Measurements from ENCODE around the gene TLR6. TPM values are rescaled to one million over a fixed set of nuclear protein-coding genes. Genes with fewer than 3 reads are reported as not detected.
A peak's percentile ranks its signal among the peaks of the same experiment; 100 is the strongest.

Gene TLR6
- total RNA-seq, 2 experiments from 2014 or later, result 1.5 to 1.8 TPM

DNA sequence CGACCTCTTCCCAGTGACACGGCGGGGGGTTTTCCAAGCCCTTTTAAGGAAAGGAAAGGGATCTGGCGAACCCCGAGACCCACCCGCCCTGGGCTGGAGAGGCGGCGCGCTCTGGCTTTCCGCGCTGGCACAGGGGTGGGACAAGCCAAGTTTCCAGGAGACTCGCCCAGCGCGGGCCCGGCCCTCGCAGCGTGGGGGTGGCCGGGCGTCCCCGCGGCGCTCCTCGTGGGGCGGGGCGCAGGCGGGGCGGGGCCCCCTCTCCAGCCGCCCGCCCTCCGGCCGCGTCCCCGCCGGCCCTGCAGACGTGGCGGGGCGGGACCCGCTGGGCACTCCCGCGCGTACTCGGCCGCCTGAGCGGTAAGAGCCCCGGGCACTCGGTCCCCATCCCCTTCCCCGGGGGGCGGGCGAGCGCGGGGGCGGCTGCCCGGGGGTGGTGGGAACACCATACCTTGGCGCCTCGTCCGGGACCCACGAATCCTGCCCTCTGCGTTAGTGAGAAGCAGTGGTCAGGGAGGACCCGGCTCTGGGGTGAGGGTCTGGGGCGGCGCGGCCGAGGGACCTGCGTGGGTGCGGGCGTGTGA lies 11.0 kb upstream of the TLR6 start, which contains the start of gene FAM114A1:
Gene FAM114A1 (plus strand): TSS at position 329 of the 581 bp plus-strand sequence. CDS start 10,273 bp downstream, outside the sequence.
- Mint-ChIP-seq H3K27me3 (peaks cover 24% of the 10 kb centered on the region), H3K4me3 (peak within 1 kb of the TSS; percentile 46), H3K9me3 (ENCODE audit: low read depth) (no peaks in the 10 kb centered on the region), H3K27ac (no peak within 1 kb of the TSS), H3K36me3 (ENCODE audit: low read depth) (no peaks in the 10 kb centered on the region), H3K4me1 (peaks cover 8% of the 10 kb centered on the region)
- DNase-seq, result peak; percentile 31
- ATAC-seq, result peak; percentile 69
- POLR2A ChIA-PET, result no interaction called here
- CTCF ChIA-PET, result interaction anchor here (1.0 to 3.0 kb wide), 6 partner anchors 12 to 267 kb away, joined by 3 to 15 read pairs (median 4); partner anchors contain the start of gene TLR6
- intact Hi-C loops (cut with DNase I, micrococcal nuclease), result no loop called here

DNA sequence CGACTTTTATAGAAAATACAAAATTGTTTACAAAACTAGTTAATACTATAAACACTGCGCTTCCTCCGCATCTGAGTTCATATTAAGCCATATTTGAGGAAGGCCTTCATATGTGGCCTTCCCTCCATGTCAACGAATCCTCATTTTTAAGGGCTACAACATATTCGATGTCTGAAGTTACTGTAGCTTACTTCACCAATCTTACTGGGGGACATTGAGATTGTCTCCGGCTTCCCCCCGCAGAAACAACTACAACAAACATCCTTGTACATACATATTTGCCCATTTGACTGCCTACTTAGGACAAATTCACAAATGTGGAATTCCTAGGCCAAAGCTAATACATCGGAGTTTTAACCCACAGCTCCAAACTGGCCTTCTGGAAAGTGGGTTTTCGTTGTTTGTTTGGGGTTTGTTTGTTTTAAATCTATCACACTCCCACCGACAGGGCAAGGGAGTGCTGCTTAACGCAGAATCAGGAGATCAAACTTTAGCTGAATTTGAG lies 10.4 kb upstream of the TLR6 start:
- Mint-ChIP-seq H3K27ac (no peak overlapping the region), H3K9me3 (ENCODE audit: low read depth) (no peaks in the 10 kb centered on the region), H3K4me1 (peaks cover 8% of the 10 kb centered on the region), H3K27me3 (peaks cover 24% of the 10 kb centered on the region), H3K36me3 (ENCODE audit: low read depth) (no peaks in the 10 kb centered on the region), H3K4me3 (peak overlapping the region; percentile 46)
- ChIA-PET POLR2A (no interaction called here), CTCF (interaction anchor here (1.0 to 3.0 kb wide), 7 partner anchors 11 to 268 kb away, joined by 3 to 15 read pairs (median 3); partner anchors contain the start of gene TLR6)
- intact Hi-C loops (cut with DNase I, micrococcal nuclease), result no loop called here
- DNase-seq (no peak), ATAC-seq (no peak)

DNA sequence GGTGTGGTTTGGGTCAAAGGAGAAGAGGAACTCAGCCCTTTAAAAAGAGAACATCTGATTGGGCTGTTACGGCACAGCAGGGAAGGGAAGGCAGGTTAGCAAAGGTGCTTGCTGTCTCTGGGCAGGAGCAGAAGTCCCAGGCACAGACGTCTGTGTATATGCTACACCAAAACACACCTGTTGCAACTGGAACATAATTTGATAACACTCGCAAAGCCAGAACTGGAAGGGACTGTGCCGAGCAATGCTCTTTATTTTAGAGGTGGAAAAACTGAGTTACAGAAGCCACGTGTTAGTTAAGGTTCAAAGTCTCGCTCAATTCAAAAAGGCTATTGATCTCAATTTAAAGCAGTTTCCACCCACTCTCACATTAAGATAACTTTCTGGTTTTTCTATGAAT lies 8.8 kb upstream of the TLR6 start:
- intact Hi-C loops (cut with DNase I, micrococcal nuclease), result no loop called here
- peak; percentile 18 for ATAC-seq
- Mint-ChIP-seq H3K27ac (no peak overlapping the region), H3K36me3 (ENCODE audit: low read depth) (no peaks in the 10 kb centered on the region), H3K9me3 (ENCODE audit: low read depth) (no peaks in the 10 kb centered on the region), H3K4me1 (peaks cover 8% of the 10 kb centered on the region), H3K4me3 (no peak overlapping the region), H3K27me3 (peaks cover 24% of the 10 kb centered on the region)
- DNase-seq, result no peak
- POLR2A ChIA-PET, result no interaction called here
- CTCF ChIA-PET, result interaction anchor here (0.7 to 3.0 kb wide), 4 partner anchors 10 to 106 kb away, joined by 3 to 15 read pairs (median 5); partner anchors contain the start of gene TLR6

DNA sequence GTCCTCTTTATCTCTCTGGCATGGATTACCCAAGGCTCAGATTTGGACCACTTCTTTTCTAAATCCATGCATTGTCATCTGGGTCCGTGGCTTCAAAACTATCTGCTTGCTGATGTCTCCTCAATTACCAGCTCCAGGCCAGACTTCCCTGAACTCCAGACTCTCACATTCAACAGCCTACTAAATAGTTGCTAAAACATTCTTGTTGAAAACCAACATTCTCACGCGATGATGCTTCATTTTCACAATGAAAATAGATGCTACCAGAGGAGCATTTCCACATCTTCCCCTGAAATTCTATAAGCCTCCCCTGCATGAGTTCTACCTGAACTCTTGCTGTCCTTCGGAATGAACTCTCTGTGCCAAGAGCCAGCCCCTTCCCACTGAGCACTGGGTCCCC lies 5.2 kb upstream of the TLR6 start:
- DNase-seq, result no peak
- H3K27ac Mint-ChIP-seq, result no peak overlapping the region
- CTCF ChIA-PET, result interaction anchor here (0.7 to 4.3 kb wide), 17 partner anchors 9 to 1269 kb away, joined by 3 to 67 read pairs (median 6); partner anchors contain the start of genes TLR1 and TLR10
- no peak for ATAC-seq
- peaks cover 24% of the 10 kb centered on the region for H3K4me1 Mint-ChIP-seq
- H3K36me3 Mint-ChIP-seq (ENCODE audit: low read depth), result no peaks in the 10 kb centered on the region
- POLR2A ChIA-PET, result no interaction called here
- H3K27me3 Mint-ChIP-seq, result peaks cover 10% of the 10 kb centered on the region
- no peak overlapping the region for H3K4me3 Mint-ChIP-seq
- no peaks in the 10 kb centered on the region for H3K9me3 Mint-ChIP-seq (ENCODE audit: low read depth)
- intact Hi-C loops (cut with DNase I, micrococcal nuclease), result loop anchor here in 1 of 2 experiments (1.0 kb wide), 1 partner anchor 102 kb away; no protein-coding TSS in a partner anchor

- Mint-ChIP-seq H3K27me3 (peaks cover 10% of the 10 kb centered on the region), H3K4me3 (no peak overlapping the region), H3K36me3 (ENCODE audit: low read depth) (no peaks in the 10 kb centered on the region), H3K27ac (no peak overlapping the region), H3K4me1 (peaks cover 33% of the 10 kb centered on the region), H3K9me3 (ENCODE audit: low read depth) (no peaks in the 10 kb centered on the region)
- intact Hi-C loops (cut with DNase I, micrococcal nuclease), result loop anchor here (1.0 kb wide), 1 partner anchor 102 kb away; no protein-coding TSS in a partner anchor
- ChIA-PET CTCF (interaction anchor here (0.6 to 4.3 kb wide), 46 partner anchors 9 to 1872 kb away, joined by 3 to 67 read pairs (median 4); partner anchors contain the start of genes TLR1 and TLR10), POLR2A (interaction anchor here (0.6 kb wide), 1 partner anchor 20 kb away, joined by 3 read pairs; no protein-coding TSS in a partner anchor)
- DNase-seq (peak; percentile 80), ATAC-seq (peak; percentile 52)
These were observed 4.3 kb upstream of the TLR6 start for GRCh38 chr4:38860788-38861424.

GRCh38 chr4:38859501-38859900 lies 2.9 kb upstream of the TLR6 start:
- no peaks in the 10 kb centered on the region for H3K36me3 Mint-ChIP-seq (ENCODE audit: low read depth)
- ChIA-PET CTCF (interaction anchor here (0.6 to 4.3 kb wide), 7 partner anchors 13 to 393 kb away, joined by 3 to 67 read pairs (median 7); no protein-coding TSS in a partner anchor), POLR2A (no interaction called here)
- intact Hi-C loops (cut with DNase I, micrococcal nuclease), result loop anchor here in 1 of 2 experiments (5.0 kb wide), 1 partner anchor 682 kb away; no protein-coding TSS in a partner anchor
- peaks cover 32% of the 10 kb centered on the region for H3K4me1 Mint-ChIP-seq
- ATAC-seq (no peak), DNase-seq (no peak)
- H3K27me3 Mint-ChIP-seq, result peaks cover 7% of the 10 kb centered on the region
- H3K9me3 Mint-ChIP-seq (ENCODE audit: low read depth), result no peaks in the 10 kb centered on the region
- no peak overlapping the region for H3K27ac Mint-ChIP-seq
- H3K4me3 Mint-ChIP-seq, result no peak overlapping the region

GRCh38 chr4:38858097-38858420 lies 1.4 kb upstream of the TLR6 start:
- Mint-ChIP-seq H3K36me3 (ENCODE audit: low read depth) (no peaks in the 10 kb centered on the region), H3K27me3 (peaks cover 3% of the 10 kb centered on the region), H3K4me1 (peaks cover 32% of the 10 kb centered on the region), H3K4me3 (no peak overlapping the region), H3K9me3 (ENCODE audit: low read depth) (no peaks in the 10 kb centered on the region), H3K27ac (peak overlapping the region; percentile 83)
- ATAC-seq (no peak), DNase-seq (no peak)
- intact Hi-C loops (cut with DNase I, micrococcal nuclease), result loop anchor here in 1 of 2 experiments (5.0 kb wide), 1 partner anchor 681 kb away; no protein-coding TSS in a partner anchor
- ChIA-PET POLR2A (no interaction called here), CTCF (interaction anchor here (1.4 to 4.3 kb wide), 2 partner anchors 59 to 97 kb away, joined by 4 to 67 read pairs; no protein-coding TSS in a partner anchor)

DNA sequence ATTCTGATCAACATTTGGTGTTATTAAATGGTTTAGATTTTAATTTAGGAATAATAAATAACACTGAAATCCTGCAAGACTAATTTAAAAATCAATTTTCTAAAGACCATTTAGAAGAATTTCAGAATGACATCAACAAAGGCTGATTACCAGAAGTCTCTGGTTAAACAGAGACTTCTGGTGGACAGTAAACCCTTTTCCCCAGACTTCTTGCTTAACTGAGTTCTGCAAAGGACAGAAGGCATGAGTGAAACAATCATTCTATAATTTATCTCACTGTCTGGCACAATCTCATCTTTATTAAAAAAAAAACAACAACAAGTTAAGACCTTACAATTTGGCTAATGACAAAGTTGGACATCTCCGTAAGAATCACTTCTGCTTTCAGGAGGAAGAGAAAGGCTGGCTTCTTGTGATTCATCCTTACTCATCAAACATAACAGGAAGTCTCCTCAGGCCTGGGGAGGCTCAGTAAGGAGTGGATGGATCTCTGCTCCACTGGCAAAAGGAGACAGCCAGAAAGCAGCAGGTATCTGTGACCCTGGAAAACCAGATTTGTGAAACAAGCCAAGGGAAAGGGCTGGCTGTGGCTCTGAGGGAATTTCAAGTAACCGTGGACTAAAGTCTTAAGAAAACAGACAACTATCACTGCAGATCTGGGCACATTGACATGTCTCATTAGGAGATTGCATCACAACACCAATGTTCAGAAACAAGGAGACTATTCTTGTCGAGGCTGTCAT lies 908 bp upstream of the TLR6 start:
- H3K27ac Mint-ChIP-seq, result peak overlapping the region; percentile 83
- H3K27me3 Mint-ChIP-seq, result no peaks in the 10 kb centered on the region
- ATAC-seq, result peak; percentile 86
- peak; percentile 58 for DNase-seq
- ChIA-PET POLR2A (no interaction called here), CTCF (interaction anchor here (0.8 to 4.5 kb wide), 6 partner anchors 9 to 99 kb away, joined by 3 to 75 read pairs (median 12); partner anchors contain the start of gene FAM114A1)
- no peaks in the 10 kb centered on the region for H3K9me3 Mint-ChIP-seq (ENCODE audit: low read depth)
- H3K36me3 Mint-ChIP-seq (ENCODE audit: low read depth), result no peaks in the 10 kb centered on the region
- peaks cover 32% of the 10 kb centered on the region for H3K4me1 Mint-ChIP-seq
- intact Hi-C loops (cut with DNase I, micrococcal nuclease), result loop anchor here (2.0 to 5.0 kb wide), 2 partner anchors 53 to 680 kb away; partner anchors contain the start of gene TLR1 (in 1 of the 2)
- H3K4me3 Mint-ChIP-seq, result peak overlapping the region; percentile 43

DNA sequence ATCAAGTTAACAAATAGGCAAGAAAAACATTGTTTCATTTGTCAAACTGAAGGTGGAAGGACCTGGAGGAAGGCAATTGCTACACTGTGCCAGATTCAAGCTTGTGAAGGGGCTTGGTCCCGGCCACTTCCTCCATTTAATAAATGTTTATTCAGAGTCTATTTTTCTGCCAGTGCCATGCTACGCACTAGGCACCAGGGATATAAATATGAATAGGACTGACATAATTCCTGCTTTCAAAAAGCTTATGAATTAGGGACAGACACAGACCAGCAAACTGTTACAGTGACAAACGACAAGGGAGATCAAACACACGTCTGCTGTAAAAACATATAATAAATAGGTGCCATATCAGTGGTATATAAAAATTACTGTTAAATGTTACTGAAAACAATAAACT lies 571 bp downstream of the TLR6 start:
- H3K4me1 Mint-ChIP-seq, result peaks cover 32% of the 10 kb centered on the region
- ATAC-seq (no peak), DNase-seq (no peak)
- ChIA-PET CTCF (interaction anchor here (0.6 to 4.5 kb wide), 25 partner anchors 9 to 682 kb away, joined by 3 to 75 read pairs (median 5); partner anchors contain the start of genes FAM114A1 and TLR10), POLR2A (no interaction called here)
- H3K27me3 Mint-ChIP-seq, result no peaks in the 10 kb centered on the region
- H3K4me3 Mint-ChIP-seq, result peak overlapping the region; percentile 74
- no peaks in the 10 kb centered on the region for H3K9me3 Mint-ChIP-seq (ENCODE audit: low read depth)
- intact Hi-C loops (cut with DNase I, micrococcal nuclease), result loop anchor here (1.0 to 5.0 kb wide), 5 partner anchors 33 to 679 kb away; partner anchors contain the start of gene TLR1 (in 2 of the 2)
- peak overlapping the region; percentile 90 for H3K27ac Mint-ChIP-seq
- H3K36me3 Mint-ChIP-seq (ENCODE audit: low read depth), result no peaks in the 10 kb centered on the region

DNA sequence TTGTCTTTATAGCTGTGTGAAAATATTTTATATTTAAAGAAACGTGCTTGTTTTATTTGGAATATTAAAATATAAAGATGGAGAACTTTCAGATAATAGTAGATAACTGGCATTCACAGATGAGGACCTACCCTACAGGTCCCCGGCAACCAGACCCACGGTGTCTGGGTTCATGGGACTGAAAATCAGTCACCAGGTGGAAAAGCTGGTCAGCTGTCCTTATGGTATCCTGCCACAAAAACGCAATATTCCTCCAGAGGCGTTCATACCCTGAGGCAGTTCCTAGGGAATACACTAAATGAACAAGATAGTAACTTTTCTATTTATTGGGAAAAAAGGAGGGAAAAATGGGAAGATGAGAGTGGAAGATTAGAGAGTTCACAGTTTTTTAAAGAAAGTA lies 1.2 kb downstream of the TLR6 start:
- Mint-ChIP-seq H3K36me3 (ENCODE audit: low read depth) (no peaks in the 10 kb centered on the region), H3K27ac (peak overlapping the region; percentile 90), H3K4me3 (peak overlapping the region; percentile 74), H3K9me3 (ENCODE audit: low read depth) (no peaks in the 10 kb centered on the region), H3K4me1 (peaks cover 32% of the 10 kb centered on the region), H3K27me3 (no peaks in the 10 kb centered on the region)
- ATAC-seq (no peak), DNase-seq (no peak)
- CTCF ChIA-PET, result interaction anchor here (0.6 to 4.5 kb wide), 26 partner anchors 9 to 682 kb away, joined by 3 to 75 read pairs (median 4); partner anchors contain the start of genes FAM114A1 and TLR10
- intact Hi-C loops (cut with DNase I, micrococcal nuclease), result loop anchor here in 1 of 2 experiments (5.0 kb wide), 1 partner anchor 678 kb away; no protein-coding TSS in a partner anchor
- POLR2A ChIA-PET, result no interaction called here

All from activated CD4-positive, alpha-beta T cell treated with anti-CD3 and anti-CD28 coated beads for 36 hours (primary cell).